GM12891 (cell line): ENCODE measurements around the gene GHR.

Source experiments
- DNase-seq: peaks from one replicate; pipeline ENCODE4 v3.0.0; 2011; ENCODE audit warnings: low spot score; ENCODE audit not compliant: insufficient read length
- FAIRE-seq: peaks from 2 replicates; lab custom pipeline; 2011; peaks lifted over from hg19 to GRCh38; lab: Jason Lieb, UNC
- PAX5 ChIP-seq: IDR thresholded peaks from 2 replicates; pipeline ENCODE4 v1.6.1; 2011; ENCODE audit warnings: low read length, moderate library complexity, mild to moderate bottlenecking; ENCODE audit not compliant: insufficient read depth, severe bottlenecking
- POLR2A ChIP-seq: IDR thresholded peaks from 2 replicates; pipeline ENCODE4 v1.6.1; 2011; ENCODE audit warnings: low read depth, low read length, control low read depth
- POLR2AphosphoS5 ChIP-seq: IDR thresholded peaks from 2 replicates; pipeline ENCODE4 v1.6.1; 2011; ENCODE audit warnings: low read depth, low read length, control low read depth
- POU2F2 ChIP-seq: IDR thresholded peaks from 2 replicates; pipeline ENCODE4 v1.6.1; 2011; ENCODE audit warnings: low read depth, mild to moderate bottlenecking, control low read depth, low read length, moderate library complexity
- SPI1 ChIP-seq: IDR thresholded peaks from 2 replicates; pipeline ENCODE4 v1.6.1; 2011; ENCODE audit warnings: low read depth, low read length, control low read depth
- TAF1 ChIP-seq: IDR thresholded peaks from 2 replicates; pipeline ENCODE4 v1.6.1; 2011; ENCODE audit warnings: low read depth, low read length, control low read depth

Gene GHR

GRCh38 chr5:42454216-42454995 lies 31.2 kb downstream of the GHR start:
- DNase-seq, result no peak
- FAIRE-seq, result no peak

GRCh38 chr5:42461033-42461432 lies 37.8 kb downstream of the GHR start:
- DNase-seq (no peak), FAIRE-seq (no peak)

More at GRCh38 chr5:42454216-42454995, 31.2 kb downstream of the GHR start:
- no peak for TF ChIP-seq POU2F2

DNA sequence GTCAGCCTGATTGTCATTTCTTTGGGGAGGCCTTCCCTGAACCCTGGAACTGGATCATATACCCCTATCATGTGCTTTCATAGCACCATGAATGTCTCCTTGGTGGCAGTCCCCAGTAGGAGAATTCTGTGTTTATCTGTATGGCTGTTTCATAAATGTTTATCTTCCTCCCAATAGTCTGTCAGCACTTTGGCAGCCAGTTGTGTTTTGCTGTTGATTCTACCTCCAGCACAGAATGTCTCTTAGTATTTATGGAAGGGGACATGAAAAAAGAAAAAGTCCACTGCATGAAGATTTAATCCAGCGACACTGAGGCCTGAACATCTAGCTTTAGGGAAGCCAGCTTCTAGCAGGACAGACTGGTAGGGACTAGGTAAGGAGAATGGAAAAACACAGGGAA lies 38.3 kb downstream of the GHR start:
- FAIRE-seq, result no peak

More at GRCh38 chr5:42461033-42461432, 37.8 kb downstream of the GHR start:
- TF ChIP-seq PAX5, result no peak
- no peak for TF ChIP-seq POLR2AphosphoS5
- TF ChIP-seq POU2F2, result no peak
- no peak for TF ChIP-seq TAF1
- no peak for TF ChIP-seq SPI1
- TF ChIP-seq POLR2A, result no peak

DNA sequence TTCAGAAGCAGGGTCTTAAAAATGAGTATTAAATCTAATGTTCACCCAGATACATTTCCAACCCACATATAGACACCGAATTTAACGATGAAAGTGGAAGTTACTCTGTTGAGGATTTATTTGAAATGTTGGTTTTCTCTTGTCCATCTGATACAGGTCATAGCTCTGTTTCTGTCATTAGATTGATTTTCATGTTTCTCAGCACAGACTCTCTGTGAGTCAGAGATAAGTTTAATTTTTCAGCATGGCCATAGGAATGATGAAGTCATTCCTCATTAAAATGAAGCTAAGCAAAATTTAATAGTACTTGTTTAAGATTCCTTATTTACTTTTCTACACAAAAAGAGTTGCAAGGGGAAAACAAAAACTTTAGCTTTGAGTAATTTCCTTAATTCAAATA lies 38.8 kb downstream of the GHR start:
- FAIRE-seq, result no peak
- TF ChIP-seq POLR2A, result no peak
- no peak for TF ChIP-seq TAF1
- no peak for TF ChIP-seq PAX5
- TF ChIP-seq POU2F2, result no peak
- no peak for TF ChIP-seq SPI1
- no peak for TF ChIP-seq POLR2AphosphoS5
- DNase-seq, result no peak

More for the DNA sequence above, 38.3 kb downstream of the GHR start:
- DNase-seq, result no peak
- no peak for TF ChIP-seq TAF1
- TF ChIP-seq SPI1, result no peak
- no peak for TF ChIP-seq POLR2A
- TF ChIP-seq POU2F2, result no peak
- TF ChIP-seq POLR2AphosphoS5, result no peak
- TF ChIP-seq PAX5, result no peak

GRCh38 chr5:42467572-42467971 lies 44.3 kb downstream of the GHR start:
- TF ChIP-seq SPI1 (no peak), PAX5 (no peak), POU2F2 (no peak)
- DNase-seq, result no peak
- no peak for FAIRE-seq

- FAIRE-seq (no peak), DNase-seq (no peak)
- no peak for TF ChIP-seq TAF1
- TF ChIP-seq PAX5, result no peak
- TF ChIP-seq POLR2AphosphoS5, result no peak
- TF ChIP-seq SPI1, result no peak
- TF ChIP-seq POU2F2, result no peak
Observed at GRCh38 chr5:42467981-42468524, 44.8 kb downstream of the GHR start.

GRCh38 chr5:42483472-42484154 lies 60.4 kb downstream of the GHR start:
- FAIRE-seq, result no peak
- no peak for TF ChIP-seq POLR2AphosphoS5
- no peak for TF ChIP-seq TAF1
- no peak for DNase-seq

DNA sequence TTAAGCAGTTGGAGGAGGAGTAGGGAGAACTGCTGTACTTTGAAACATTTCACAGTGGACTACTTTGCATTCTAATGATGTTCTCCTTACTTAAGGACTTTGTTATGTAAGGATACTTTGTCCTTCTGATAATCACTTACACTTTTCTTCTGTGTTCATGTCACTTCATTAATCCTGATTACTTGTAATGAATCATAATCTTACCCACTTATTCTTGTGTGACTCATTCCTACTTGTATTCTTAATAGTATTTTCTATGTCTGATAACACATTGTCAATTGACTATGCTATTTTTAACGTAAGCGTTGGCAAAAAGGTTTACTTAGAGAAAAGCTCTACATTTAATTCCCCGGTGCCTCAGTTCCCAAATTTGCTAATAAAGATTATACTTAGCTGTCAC lies 63.8 kb downstream of the GHR start:
- DNase-seq, result no peak
- FAIRE-seq, result no peak
- TF ChIP-seq POU2F2 (no peak), PAX5 (no peak), SPI1 (no peak), POLR2A (no peak), TAF1 (no peak), POLR2AphosphoS5 (no peak)

DNA sequence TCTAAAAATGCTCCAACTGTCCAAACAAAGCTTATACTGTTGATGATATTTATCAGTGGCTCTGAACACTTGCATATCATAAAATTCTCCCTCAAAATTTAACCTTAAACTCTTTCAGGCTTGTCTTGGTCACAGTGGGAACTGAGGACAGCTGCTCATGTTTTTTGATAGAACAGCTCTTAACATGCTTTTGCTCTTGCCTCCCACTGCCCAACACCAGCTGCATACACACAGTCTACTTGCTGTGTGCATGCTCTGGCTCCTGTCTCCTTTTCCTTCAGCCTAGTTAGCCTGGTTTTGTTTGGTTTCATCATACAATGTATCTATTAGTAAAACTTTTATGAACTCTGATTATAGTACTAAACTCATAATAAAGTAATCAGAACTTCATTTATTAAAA lies 64.6 kb downstream of the GHR start:
- DNase-seq (no peak), FAIRE-seq (no peak)
- TF ChIP-seq POU2F2 (no peak), SPI1 (no peak), POLR2AphosphoS5 (no peak), POLR2A (no peak), TAF1 (no peak), PAX5 (no peak)

- no peak for FAIRE-seq
Observed at GRCh38 chr5:42490831-42491230, 67.6 kb downstream of the GHR start.

More at GRCh38 chr5:42490831-42491230, 67.6 kb downstream of the GHR start:
- TF ChIP-seq SPI1 (no peak), POLR2AphosphoS5 (no peak), POLR2A (no peak), PAX5 (no peak), POU2F2 (no peak), TAF1 (no peak)
- DNase-seq, result no peak
